DMS53 (cell line): ENCODE measurements around the gene AP1S1.

ENCODE experiments used
- DNase-seq: peaks from one replicate; lab custom pipeline; 2025; lab: John Stamatoyannopoulos, UW

The AP1S1 gene

DNA sequence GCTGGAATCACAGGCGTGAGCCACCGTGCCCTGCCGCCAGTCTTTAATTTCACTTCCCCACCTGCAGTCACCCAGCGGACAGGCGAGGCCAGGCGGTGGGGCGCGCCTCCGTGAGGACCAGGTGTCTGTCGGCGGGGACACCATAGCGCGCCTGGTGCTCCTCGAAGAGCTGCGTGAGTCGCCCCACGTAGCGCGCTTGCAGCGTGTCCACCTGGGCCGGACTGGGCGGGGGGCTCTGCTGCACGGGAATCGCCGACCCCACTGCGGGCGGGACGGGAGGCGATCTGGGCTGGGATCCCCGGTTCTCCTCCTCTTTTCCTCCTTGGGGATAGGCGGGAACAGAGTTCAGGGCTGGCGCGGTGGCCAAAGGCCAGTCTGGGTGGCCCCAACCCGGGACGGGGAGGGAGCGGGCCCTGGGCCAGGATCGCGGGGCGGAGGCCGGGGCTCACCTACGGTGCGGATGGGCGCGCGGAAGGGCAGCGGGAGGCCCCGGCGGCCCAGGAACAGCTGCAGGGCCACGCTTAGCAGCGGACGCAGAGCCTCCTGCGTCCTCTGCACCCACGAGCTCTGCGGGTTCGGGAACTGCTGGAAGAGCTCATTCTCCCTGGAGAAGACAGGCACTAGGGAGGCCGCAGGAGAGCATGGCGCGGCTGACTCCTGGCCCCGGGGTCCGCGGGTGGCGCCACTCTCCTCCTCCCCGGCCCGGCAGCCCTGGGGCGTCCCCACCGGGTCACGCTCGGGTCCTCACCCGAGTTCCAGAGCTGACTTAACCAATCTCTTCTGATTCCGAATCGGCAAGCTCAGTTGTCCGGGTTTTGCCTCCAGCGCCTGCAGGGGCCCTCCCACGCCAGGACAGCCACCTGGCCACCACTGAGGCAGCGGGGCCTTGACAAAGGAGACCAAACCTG is 47.7 kb downstream of the AP1S1 start:
- peak; percentile 41 for DNase-seq

DNA sequence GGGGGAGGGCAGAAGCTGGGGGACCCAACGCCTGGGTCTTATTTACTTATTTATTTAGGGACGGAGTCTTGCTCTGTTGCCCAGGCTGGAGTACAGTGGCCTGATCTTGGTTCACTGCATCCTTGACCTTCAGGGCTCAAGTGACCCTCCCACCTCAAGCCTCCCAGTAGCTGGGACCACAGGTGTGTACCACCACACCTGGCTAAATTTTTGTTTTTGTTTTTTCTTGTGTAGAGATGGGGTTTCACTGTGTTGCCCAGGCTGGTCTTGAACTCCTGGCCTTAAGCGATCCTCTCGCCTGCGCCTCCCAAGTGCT is 48.3 kb downstream of the AP1S1 start:
- no peak for DNase-seq

DNA sequence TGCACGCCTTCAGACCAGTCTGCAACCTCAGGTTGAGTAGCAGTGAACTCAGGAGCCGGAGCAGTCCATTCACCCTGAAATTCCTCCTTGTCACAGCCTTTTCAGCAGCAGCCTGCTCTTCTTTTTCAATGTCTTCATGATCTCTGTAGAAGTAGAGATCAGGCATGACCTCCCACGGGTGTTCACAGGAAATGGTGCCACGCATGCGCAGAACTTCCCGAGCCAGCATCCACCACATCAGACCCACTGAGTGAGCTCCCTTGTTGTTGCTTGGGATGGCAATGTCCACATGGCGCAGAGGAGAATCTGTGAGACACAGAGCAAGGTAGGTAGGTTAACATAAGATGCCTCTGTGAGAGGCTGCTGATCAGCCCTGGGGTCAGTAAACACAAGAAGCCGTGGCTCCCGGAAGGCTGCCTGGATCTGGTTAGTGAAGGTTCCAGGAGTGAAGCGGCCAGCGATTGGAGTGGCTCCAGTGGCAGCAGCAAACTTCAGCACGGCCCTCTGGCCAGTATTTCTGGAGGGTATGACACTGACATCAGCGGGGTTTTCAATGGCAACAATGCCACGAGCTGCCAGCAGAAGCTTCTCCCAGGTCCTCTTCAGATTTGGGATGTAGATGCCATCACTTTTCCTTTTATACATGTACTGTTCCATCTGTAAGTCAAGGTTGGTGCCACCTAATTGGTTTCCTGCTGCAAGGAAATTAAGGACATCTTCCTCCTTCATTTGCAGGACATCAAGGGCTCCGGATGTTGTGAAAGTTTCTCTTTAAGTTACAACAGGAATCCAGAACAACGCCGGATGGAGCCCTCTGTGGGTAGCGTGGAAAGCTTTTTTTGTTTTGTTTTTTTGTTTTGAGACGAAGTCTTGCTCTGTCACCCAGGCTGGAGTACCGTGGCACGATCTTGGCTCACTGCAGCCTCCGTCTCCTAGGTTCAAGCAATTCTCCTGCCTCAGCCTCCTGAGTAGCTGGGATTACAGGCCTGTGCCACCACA is 49.8 kb downstream of the AP1S1 start:
- DNase-seq = peak; percentile 28

DNA sequence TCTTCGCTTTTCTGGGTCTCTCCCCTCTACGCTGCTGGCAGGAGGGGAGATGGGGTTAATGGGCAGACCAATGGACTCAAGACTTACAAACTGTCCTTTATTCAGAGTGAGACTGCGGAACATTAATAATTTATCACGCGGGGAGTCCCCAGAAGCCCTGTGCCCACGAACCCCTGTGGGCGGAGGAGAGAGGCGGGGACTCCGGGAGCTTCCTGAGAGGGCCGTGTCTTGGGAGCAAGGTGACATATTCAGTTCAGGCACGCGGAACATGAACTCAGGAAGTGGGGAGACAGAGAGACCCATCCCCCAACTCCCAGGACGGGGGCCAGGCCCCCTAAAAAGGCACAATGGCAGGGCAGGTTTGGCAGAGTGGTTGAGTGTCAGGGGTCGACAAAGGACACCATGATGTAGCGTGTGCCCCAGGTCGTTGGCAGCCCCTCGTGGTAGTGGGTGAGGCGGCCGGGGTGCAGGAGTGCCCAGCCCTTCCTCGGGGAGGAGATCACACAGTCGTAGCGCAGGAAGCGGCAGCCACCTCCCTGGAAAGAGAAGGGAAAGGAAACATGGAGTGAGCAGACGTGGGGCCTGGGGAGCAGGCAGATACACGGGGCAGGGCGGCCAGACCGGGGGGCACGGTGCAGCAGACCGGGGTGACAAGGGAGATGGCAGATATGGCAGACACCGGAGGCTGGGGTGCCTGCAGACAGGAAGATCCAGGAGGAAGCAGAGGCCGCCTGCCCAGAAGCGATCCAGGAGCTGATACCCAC is 51.8 kb downstream of the AP1S1 start:
- DNase-seq = no peak

DNA sequence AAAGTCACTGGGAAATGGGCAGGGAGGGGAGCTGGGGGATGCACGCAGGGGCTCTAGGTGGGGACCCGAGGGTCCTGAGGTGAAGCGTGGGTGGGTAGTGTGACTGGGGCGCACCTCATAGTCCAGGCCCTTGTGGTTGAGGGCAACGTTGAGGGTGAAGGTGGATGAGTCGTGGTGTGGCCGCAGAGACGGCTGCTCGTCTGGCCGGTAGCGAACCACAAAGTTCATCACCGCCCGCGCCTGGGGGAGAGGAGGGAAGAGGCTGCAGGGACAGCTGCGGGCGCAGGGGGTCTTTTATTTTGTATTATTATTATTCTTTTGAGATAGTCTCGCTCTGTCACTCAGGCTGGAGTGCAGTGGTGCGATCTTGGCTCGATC is 52.4 kb downstream of the AP1S1 start:
- DNase-seq = no peak

DNA sequence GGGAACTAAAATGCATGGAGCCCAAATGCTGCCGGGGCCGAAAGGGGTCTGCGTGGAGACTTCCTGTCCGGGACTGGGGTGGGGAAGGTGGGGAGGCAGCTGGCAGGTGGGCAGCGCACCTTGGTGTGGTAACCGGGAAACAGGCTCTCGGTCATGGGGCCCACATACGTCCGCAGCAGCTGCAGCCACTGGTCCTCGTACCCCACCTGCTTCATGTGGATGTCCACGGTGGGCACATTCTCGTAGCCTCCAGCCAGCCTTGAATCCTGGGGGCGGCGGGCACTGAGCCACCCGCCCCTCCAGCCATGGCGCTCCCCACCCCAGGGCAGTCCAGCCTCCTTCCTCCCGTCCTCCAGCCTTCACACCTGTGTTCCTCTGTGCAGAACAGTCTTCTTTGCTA is 53.2 kb downstream of the AP1S1 start:
- DNase-seq = no peak

DNA sequence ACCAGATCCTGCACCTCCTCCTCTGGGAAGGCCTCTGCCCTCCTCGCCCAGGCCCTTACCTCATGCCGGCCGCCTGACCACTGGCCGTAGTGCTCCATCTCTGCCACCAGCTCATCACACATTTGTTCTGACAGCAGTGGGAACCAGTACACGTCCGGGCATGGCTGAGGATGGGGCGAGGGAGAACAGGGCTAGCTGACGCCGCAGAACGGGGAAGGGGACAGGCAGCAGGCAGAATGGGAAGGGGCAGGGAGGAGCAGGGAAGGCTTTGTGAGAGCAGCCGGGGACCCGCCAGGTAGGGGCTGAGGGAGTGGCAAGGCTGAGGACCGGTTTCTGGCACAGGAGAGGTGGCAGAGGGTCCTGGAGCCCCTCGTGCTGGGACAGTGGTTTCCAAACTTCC is 54.5 kb downstream of the AP1S1 start:
- DNase-seq = no peak

DNA sequence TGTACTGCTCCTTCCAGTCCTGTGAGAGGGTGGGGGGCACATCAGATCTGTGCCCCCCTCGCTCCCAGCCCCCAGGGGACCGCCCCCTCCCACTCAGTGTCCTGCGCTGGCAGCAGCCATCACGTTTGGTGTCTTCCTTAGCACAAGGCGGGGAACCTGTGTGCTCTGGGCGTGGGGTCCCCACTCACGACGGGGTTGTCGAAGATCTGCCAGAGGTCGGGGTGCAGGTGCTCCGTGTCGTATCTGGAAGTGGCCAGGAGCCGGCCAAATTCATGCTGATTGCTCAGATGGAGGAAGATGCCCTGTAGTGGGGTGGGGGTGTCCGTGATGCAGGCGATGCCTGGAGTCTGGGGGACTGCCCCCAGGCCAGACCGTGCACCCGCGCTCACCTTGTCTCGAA is 55.9 kb downstream of the AP1S1 start:
- no peak for DNase-seq
